Thoracic aorta (tissue), 2 donors: Measurements from ENCODE around the gene HDGFL2. TPM values are rescaled to one million over a fixed set of nuclear protein-coding genes. Genes with fewer than 3 reads are reported as not detected.

Experiments
- ATAC-seq: fragments of 150-250 bp; one replicate; pipeline ENCODE4 v1.8.0; 2017; ENCODE audit warnings: low read depth; ENCODE audit not compliant: insufficient number of reproducible peaks, low FRiP score
- DNase-seq: peaks from one replicate; pipeline ENCODE4 v3.0.0-alpha.2; 2020; ENCODE audit warnings: low spot score
- H3K27ac ChIP-seq, 2 donors: fragments of 200-600 bp; sonication (generic); 1 replicate in 1 of 2; 2 replicates in 1 of 2; pipeline ENCODE4 v1.5.1; 2016; ENCODE audit warnings: mild to moderate bottlenecking in 2 of 2, moderate library complexity in 2 of 2
- H3K27me3 ChIP-seq: fragments of 200-600 bp; sonication (generic); replicated peaks from 2 replicates; pipeline ENCODE4 v1.6.0; 2016; ENCODE audit warnings: mild to moderate bottlenecking; ENCODE audit not compliant: insufficient read depth
- H3K36me3 ChIP-seq: fragments of 200-600 bp; sonication (generic); one replicate; pipeline ENCODE4 v1.5.1; 2016
- H3K4me1 ChIP-seq, 2 donors: fragments of 200-600 bp; sonication (generic); 1 replicate in 1 of 2; 2 replicates in 1 of 2; pipeline versions ENCODE4 v1.5.1 to v1.6.0; 2016; ENCODE audit warnings: low read depth in 2 of 2, mild to moderate bottlenecking in 1 of 2; ENCODE audit not compliant: control insufficient read depth in 1 of 2
- H3K4me3 ChIP-seq: fragments of 200-600 bp; sonication (generic); 2 replicates; pipeline ENCODE4 v1.5.1; 2016; ENCODE audit warnings: mild to moderate bottlenecking
- H3K9me3 ChIP-seq: fragments of 200-600 bp; sonication (generic); 2 replicates; pipeline ENCODE4 v1.5.1; 2016
- CTCF ChIP-seq: fragments of 200-600 bp; sonication (generic); IDR thresholded peaks from one replicate; pipeline ENCODE4 v1.5.1; 2019; ENCODE audit warnings: antibody characterized with exemption
- total RNA-seq, 2 donors: library from RNA; depleted of rRNA; stranded (reverse); fragments of >200 nt; gene quantifications; one replicate each; pipeline versions ENCODE4 v1.1.0 to v1.2.3, GENCODE V29; 2016

The HDGFL2 gene
- total RNA-seq, 2 donors from 2014 or later, result 22.7 to 40.3 TPM

- Histone ChIP-seq H3K27ac (no peak overlapping the region), H3K36me3 (peaks cover 22% of the 10 kb centered on the region), H3K4me1 (no peaks in the 10 kb centered on the region), H3K9me3 (no peaks in the 10 kb centered on the region), H3K4me3 (no peak overlapping the region), H3K27me3 (no peaks in the 10 kb centered on the region)
- no peak for ATAC-seq
- no peak for TF ChIP-seq CTCF
- no peak for DNase-seq
Observed at GRCh38 chr19:4482721-4483364, 10.7 kb downstream of the HDGFL2 start.

- Histone ChIP-seq H3K27ac (no peak overlapping the region), H3K4me1 (no peaks in the 10 kb centered on the region), H3K9me3 (no peaks in the 10 kb centered on the region), H3K27me3 (no peaks in the 10 kb centered on the region), H3K4me3 (no peak overlapping the region), H3K36me3 (peaks cover 22% of the 10 kb centered on the region)
- TF ChIP-seq CTCF, result no peak
- no peak for DNase-seq
- ATAC-seq, result no peak
Observed at GRCh38 chr19:4483385-4483784, 11.3 kb downstream of the HDGFL2 start.

DNA sequence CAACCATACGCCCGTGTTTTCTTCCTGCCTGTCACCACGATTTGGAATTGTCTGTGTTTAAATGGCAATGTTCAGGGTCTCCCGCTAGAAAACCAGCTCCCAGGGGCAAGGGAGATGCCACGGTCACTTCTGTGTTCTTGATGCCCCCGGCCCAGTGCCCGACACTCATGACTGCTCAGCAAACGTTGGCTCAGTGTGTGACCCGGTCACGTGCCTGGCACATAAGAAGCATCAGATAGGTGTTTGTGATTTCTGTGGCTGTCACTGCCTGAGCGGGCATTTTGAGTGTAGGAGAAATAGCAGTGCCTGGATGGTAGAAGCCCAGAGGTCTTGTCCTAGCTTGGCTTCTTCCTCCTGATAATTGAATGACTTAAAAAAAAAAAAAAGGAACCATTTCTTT, 15.5 kb downstream of the HDGFL2 start:
- ATAC-seq (no peak), DNase-seq (no peak)
- Histone ChIP-seq H3K4me1 (no peaks in the 10 kb centered on the region), H3K27ac (no peak overlapping the region), H3K36me3 (peaks cover 37% of the 10 kb centered on the region), H3K4me3 (no peak overlapping the region), H3K27me3 (no peaks in the 10 kb centered on the region), H3K9me3 (no peaks in the 10 kb centered on the region)
- TF ChIP-seq CTCF, result no peak

DNA sequence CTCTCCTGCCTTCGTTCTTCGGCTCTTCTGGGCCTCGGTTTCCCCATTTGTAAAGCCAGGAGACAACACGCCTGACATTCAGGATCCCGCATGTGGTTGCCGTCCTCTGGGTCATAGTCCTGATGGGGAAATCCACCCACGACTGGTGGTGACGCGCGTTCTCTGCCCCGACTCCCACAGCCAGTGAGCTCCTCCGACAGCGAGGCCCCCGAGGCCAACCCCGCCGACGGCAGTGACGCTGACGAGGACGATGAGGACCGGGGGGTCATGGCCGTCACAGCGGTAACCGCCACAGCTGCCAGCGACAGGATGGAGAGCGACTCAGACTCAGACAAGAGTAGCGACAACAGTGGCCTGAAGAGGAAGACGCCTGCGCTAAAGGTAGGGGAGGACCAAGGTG, 16.4 kb downstream of the HDGFL2 start:
- DNase-seq, result no peak
- ATAC-seq, result no peak
- no peaks in the 10 kb centered on the region for H3K4me1 ChIP-seq
- no peak overlapping the region for H3K4me3 ChIP-seq
- H3K27ac ChIP-seq, result no peak overlapping the region
- H3K9me3 ChIP-seq, result no peaks in the 10 kb centered on the region
- TF ChIP-seq CTCF, result no peak
- H3K27me3 ChIP-seq, result no peaks in the 10 kb centered on the region
- H3K36me3 ChIP-seq, result peaks cover 31% of the 10 kb centered on the region

DNA sequence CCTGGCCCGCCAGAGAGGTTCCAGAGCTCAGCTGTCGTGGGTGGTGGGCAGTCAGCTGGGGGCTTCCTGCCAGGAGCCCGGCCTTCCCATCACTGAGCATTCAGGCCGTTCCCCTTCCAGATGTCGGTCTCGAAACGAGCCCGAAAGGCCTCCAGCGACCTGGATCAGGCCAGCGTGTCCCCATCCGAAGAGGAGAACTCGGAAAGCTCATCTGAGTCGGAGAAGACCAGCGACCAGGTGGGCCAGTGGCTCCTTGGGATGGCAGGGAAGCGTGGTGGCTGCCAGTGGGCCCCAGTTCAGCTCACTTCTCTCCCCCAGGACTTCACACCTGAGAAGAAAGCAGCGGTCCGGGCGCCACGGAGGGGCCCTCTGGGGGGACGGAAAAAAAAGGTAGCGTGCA, 19.3 kb downstream of the HDGFL2 start:
- TF ChIP-seq CTCF, result no peak
- Histone ChIP-seq H3K4me1 (no peaks in the 10 kb centered on the region), H3K27me3 (no peaks in the 10 kb centered on the region), H3K27ac (no peak overlapping the region), H3K4me3 (no peak overlapping the region), H3K9me3 (no peaks in the 10 kb centered on the region), H3K36me3 (peaks cover 39% of the 10 kb centered on the region)
- DNase-seq (no peak), ATAC-seq (no peak)
